ENCODE data around the gene RUSF1.
"Not testable (repeated sequence)": the region's sequence is repeated elsewhere in the genome, so short reads cannot be mapped to it uniquely, and the experiment has no call there.

The RUSF1 gene

GRCh38 chr16:31513884-31514283 lies 5.7 kb upstream of the RUSF1 start:
- no peak for DNase-seq

- no peak for DNase-seq
Measured at GRCh38 chr16:31513126-31513525, 4.9 kb upstream of the RUSF1 start.

GRCh38 chr16:31508706-31509195 lies 560 bp upstream of the RUSF1 start:
- DNase-seq: no peak

- DNase-seq: no peak
Measured at GRCh38 chr16:31507617-31507928, 618 bp downstream of the RUSF1 start.

GRCh38 chr16:31505483-31505882 lies 2.7 kb downstream of the RUSF1 start:
- DNase-seq: no peak

GRCh38 chr16:31504159-31504558 lies 4.0 kb downstream of the RUSF1 start:
- DNase-seq: no peak

GRCh38 chr16:31503555-31503954 lies 4.6 kb downstream of the RUSF1 start:
- not testable (repeated sequence) for DNase-seq

GRCh38 chr16:31502981-31503380 lies 5.2 kb downstream of the RUSF1 start:
- DNase-seq: no peak

- DNase-seq: no peak
Measured at GRCh38 chr16:31501966-31502348, 6.2 kb downstream of the RUSF1 start.

- no peak for DNase-seq
Measured at GRCh38 chr16:31501226-31501965, 6.8 kb downstream of the RUSF1 start.

- no peak for DNase-seq
Measured at GRCh38 chr16:31499928-31500327, 8.3 kb downstream of the RUSF1 start.

- no peak for DNase-seq
Measured at GRCh38 chr16:31498493-31498892, 9.7 kb downstream of the RUSF1 start.

GRCh38 chr16:31496670-31497069 lies 11.5 kb downstream of the RUSF1 start:
- DNase-seq: no peak

GRCh38 chr16:31493506-31494125 lies 14.6 kb downstream of the RUSF1 start:
- no peak for DNase-seq

- no peak for DNase-seq
Measured at GRCh38 chr16:31491778-31492418, 16.3 kb downstream of the RUSF1 start.

GRCh38 chr16:31489616-31490584 lies 18.3 kb downstream of the RUSF1 start:
- DNase-seq: no peak

- DNase-seq: no peak
Measured at GRCh38 chr16:31489298-31489564, 19.0 kb downstream of the RUSF1 start.

GRCh38 chr16:31488468-31489297 lies 19.5 kb downstream of the RUSF1 start:
- no peak for DNase-seq

GRCh38 chr16:31487720-31488467 lies 20.3 kb downstream of the RUSF1 start:
- peak; percentile 45 to 46 for DNase-seq

GRCh38 chr16:31487071-31487719 lies 21.0 kb downstream of the RUSF1 start:
- DNase-seq: no peak

- DNase-seq: no peak
Measured at GRCh38 chr16:31486045-31486444, 22.1 kb downstream of the RUSF1 start.
